ENCODE measurements around the gene ZNF571.

DNA sequence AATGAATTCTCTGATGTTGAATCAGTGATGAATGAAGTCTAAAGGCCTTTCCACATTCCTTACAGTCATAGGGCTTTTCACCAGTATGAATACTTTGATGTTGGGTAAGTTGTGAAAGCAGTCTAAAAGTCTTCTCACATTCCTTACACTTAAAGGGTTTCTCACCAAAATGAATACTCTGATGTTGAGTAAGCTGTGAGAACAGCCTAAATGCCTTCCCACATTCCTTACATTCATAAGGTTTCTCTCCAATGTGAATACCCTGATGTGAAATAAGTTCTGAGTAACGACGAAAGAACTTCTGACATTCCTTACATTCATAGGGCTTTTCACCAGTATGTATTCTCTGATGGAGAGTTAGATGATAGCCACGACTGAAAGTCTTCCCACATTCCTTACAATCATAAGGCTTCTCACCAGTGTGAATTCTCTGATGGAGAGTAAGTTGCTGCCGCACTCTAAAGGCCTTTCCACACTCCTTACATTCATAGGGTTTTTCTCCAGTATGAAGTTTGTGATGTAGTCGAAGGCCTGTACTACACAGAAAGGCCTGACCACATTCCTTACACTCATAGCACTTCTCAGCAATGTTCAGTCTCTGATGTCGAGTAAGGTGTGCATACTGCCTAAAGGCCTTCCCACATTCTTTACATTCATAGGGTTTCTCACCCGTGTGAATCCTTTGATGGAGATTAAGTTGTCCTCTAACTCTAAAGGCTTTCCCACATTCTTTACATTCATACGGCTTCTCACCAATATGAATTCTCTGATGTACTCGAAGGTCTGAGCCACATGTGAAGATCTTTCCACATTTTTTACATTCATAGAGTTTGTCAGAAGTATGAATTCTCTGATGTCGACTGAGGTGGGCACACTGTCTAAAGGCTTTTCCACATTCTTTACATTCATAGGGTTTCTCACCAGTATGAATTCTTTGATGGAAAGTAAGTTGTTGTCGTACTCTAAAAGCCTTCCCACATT lies 40.8 kb upstream of the ZNF571 start:
- TF ChIP-seq, protein P1, sequence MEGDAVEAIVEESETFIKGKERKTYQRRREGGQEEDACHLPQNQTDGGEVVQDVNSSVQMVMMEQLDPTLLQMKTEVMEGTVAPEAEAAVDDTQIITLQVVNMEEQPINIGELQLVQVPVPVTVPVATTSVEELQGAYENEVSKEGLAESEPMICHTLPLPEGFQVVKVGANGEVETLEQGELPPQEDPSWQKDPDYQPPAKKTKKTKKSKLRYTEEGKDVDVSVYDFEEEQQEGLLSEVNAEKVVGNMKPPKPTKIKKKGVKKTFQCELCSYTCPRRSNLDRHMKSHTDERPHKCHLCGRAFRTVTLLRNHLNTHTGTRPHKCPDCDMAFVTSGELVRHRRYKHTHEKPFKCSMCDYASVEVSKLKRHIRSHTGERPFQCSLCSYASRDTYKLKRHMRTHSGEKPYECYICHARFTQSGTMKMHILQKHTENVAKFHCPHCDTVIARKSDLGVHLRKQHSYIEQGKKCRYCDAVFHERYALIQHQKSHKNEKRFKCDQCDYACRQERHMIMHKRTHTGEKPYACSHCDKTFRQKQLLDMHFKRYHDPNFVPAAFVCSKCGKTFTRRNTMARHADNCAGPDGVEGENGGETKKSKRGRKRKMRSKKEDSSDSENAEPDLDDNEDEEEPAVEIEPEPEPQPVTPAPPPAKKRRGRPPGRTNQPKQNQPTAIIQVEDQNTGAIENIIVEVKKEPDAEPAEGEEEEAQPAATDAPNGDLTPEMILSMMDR (IDR thresholded peaks at IDR 0.05), result no peak
- no peak for TF ChIP-seq POLR2A (IDR thresholded peaks at IDR 0.05)
